VCaP (cell line): Measurements from ENCODE around the gene CXXC1.

ENCODE experiments used
- H3K27ac ChIP-seq: fragments of 450-650 bp; 2 replicates; pipeline ENCODE4 v1.5.1; 2017
- CTCF ChIP-seq: fragments of 450-650 bp; conservative IDR thresholded peaks from 2 replicates; pipeline ENCODE4 v1.5.1; 2017; ENCODE audit warnings: mild to moderate bottlenecking, moderate library complexity

Gene CXXC1

GRCh38 chr18:50282521-50283335, 4.8 kb downstream of the CXXC1 start:
- no peak for TF ChIP-seq CTCF

GRCh38 chr18:50281972-50282520, 5.4 kb downstream of the CXXC1 start:
- TF ChIP-seq CTCF, result no peak
- peak overlapping the region; percentile 89 for H3K27ac ChIP-seq

More at GRCh38 chr18:50282521-50283335, 4.8 kb downstream of the CXXC1 start:
- H3K27ac ChIP-seq, result peak overlapping the region; percentile 89

GRCh38 chr18:50281295-50281971, 6.1 kb downstream of the CXXC1 start, which contains the start of gene MBD1:
MBD1 (minus strand) TSS chr18:50281523; CDS start chr18:50279992, 1,531 bp downstream.
- peak; percentile 11; the same call in 1 of the 2 replicates for TF ChIP-seq CTCF

GRCh38 chr18:50280707-50281294, 6.7 kb downstream of the CXXC1 start:
- TF ChIP-seq CTCF, result no peak
- H3K27ac ChIP-seq, result peak overlapping the region; percentile 89

More at GRCh38 chr18:50281295-50281971, 6.1 kb downstream of the CXXC1 start, which contains the start of gene MBD1:
- H3K27ac ChIP-seq, result peak within 1 kb of the TSS; percentile 89

GRCh38 chr18:50279752-50280151, 7.7 kb downstream of the CXXC1 start:
- no peak for TF ChIP-seq CTCF
- H3K27ac ChIP-seq, result no peak overlapping the region; the same call in 1 of the 2 replicates

- H3K27ac ChIP-seq, result no peak overlapping the region
- TF ChIP-seq CTCF, result no peak
Measured at GRCh38 chr18:50277942-50278341, 9.6 kb downstream of the CXXC1 start.

GRCh38 chr18:50276452-50276851, 11.0 kb downstream of the CXXC1 start:
- TF ChIP-seq CTCF, result no peak
- H3K27ac ChIP-seq, result no peak overlapping the region
